ENCODE data around the gene NAA80.

Gene NAA80

DNA sequence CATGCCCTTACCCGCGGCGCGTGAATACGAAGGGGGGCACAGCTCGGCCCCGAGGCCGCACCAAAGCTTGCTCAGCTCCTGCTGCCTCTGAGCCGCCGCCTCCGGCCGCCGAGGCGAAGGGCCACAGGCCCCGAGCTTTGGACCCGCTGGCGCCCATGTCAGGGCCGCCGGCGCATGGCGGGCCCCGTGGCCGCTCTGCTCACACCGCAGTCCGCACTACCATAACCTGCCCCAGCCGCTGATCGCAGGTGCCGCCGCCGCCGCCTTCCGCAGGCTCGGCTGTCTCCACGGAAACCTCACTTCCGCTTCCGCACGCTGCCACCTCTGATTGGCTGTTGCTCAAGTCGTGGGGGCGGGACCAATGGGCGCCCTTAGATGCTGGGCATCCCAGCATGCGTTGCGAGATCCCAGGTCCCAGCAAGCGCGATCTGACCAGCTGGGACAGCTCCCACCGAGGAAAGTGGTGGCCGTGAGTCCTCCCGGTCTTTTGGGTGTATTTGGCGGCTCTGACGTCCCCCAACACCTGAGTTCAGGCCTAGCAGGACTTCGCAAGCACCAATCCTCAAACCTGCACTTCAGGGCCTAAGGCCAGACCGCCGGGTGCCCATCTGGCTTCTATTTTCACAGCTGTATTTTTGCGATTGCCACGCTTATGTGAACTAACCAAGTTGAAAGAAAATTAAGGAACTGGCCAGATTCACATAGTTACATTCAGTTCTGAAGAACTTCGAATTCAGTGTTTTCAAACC is 28.9 kb upstream of the NAA80 start, which contains the start of gene TUSC2:
TSS of gene TUSC2 (minus strand) at position 281 of the 749 bp plus-strand sequence. CDS start at position 157, 124 bp downstream.
- DNase-seq (ENCODE audit: low read depth): peak; percentile 82

DNA sequence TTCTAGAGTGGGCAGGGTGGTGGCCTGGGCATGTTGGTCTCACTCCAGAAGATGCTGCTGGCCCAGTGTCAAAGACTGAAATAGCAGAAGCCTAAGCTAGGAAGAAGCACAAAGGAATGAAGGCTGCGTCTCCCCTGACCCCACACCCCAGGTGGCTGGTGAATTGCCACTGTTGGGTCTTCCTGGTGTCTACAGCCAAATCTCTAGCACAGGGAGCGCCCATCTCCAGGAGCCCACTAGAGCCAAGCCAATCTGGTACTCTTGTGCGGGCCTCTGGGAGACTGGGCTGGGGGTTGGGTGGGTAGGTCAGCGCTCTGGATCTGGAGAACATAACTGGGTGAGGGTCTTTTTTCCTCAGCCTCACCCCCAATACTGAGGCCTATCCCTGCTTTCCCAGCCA is 27.9 kb upstream of the NAA80 start:
- no peak for DNase-seq (ENCODE audit: low read depth)

- DNase-seq (ENCODE audit: low read depth): no peak
Observed at GRCh38 chr3:50326182-50326541, 27.0 kb upstream of the NAA80 start.

DNA sequence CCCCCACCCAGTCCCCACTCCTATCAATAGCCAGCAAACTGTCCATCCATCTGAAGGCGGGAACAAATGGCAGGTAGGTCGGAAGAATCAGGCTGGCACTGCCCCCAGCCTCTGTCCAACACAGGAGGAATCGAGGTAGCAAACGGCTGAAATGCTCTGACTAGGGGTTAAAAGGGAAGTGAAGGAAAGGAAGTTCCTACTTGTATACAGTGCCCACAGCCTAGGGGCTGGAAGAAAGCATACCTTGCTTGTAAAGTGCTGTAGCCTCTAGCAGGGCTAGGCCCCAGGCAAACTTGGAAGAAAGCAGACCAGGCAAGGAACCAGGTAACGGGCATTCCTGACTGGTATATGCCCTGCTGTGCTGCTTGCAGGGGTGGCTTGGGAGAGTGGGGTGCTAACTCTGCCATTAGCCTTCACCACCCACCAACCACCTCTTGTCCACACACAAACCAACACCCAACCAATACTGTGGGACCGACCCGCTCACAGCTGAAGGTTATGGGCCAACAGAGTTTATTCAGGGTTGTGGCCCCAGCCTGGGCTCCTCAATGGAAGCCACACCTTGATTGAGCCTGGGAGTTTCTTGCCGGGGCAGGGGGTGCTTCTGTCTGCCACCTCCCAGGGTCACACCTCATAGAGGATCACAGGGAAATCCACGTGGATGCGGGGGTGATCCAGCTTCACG is 26.4 kb upstream of the NAA80 start:
- DNase-seq (ENCODE audit: low read depth): no peak

GRCh38 chr3:50325113-50325480 is 25.9 kb upstream of the NAA80 start:
- DNase-seq (ENCODE audit: low read depth): no peak

- DNase-seq (ENCODE audit: low read depth): no peak
Observed at GRCh38 chr3:50324351-50325112, 25.3 kb upstream of the NAA80 start.

DNA sequence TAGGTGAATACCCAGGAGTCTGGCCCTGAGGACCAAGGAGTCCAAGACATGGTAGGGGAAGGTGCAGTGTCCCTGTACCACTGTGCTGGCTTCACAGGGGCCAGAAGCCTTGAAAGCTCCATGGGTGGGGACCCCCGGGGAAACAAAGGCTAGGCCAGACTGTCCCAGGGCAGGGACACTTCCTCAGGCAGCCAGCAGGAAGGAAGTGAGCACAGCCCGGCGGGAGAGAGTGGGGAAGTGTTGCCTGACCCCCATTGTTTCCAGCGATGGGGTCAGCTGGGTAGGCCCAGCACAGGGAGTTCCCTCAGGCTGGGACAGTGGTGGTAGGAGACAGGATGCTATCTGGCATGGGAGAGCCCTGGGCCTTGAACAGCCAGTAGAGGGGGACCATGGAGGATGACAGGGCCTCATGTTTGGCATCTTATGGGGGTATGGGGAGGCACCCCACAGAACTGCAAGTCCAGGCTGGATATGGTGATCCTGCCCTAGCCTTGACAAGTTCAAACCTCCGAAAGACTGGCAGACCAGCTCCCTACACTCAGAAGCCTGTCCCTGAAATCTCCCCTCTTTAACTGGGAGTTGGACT is 24.5 kb upstream of the NAA80 start:
- DNase-seq (ENCODE audit: low read depth): no peak

GRCh38 chr3:50323092-50323600 is 23.9 kb upstream of the NAA80 start:
- DNase-seq (ENCODE audit: low read depth): no peak

DNA sequence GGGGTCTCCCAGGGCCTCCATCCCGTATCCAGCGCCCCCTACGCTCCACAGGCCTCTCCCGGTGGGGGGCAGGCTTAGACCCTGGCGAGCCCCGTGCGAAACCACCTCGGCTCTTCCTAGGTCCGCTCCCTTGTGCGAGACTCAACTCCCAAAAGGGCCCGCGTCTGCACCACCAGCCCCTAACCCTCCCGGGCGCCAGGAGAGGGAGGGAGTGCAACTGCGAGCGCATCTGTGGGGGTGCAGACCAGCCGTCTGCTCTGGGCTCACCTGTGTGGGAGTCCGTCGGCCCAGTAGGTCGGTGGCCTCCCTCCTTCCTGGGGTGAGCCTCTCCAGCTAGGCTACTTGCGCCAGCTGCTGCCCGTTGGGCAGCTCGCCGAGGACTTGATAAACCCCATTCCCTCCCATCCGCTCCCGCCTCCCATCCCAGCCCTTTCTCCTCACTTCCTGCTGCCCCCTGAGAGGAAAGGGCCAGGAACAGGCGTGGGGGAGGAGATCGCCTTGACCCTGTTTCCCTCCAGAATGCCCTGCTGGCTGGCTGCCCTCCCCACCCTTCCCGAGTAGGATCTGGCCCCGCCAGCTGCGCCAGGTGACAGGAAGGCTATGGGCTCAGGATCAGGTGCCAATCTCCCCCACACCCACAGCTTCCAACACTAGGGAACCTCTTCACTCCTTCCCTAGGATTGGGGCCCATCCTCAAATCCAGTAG is 23.3 kb upstream of the NAA80 start, which contains the start of gene HYAL2:
TSS of gene HYAL2 (minus strand) at position 360 of the 706 bp plus-strand sequence. CDS start 2,256 bp downstream, outside the sequence.
- no peak for DNase-seq (ENCODE audit: low read depth)

DNA sequence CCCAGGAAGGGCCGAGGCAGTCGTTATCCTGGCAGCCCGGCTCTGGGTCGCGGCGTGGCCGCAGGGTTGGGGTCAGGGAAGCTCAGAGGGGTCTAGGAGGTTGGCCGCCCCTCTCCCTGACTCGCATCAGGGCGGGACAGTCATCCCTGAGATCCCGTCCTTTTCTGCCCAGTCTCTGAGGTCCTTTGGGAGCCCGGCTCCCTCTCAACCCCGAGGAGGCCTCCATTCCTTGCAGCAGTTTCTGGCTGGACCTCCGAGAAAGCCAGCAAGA is 22.8 kb upstream of the NAA80 start:
- DNase-seq (ENCODE audit: low read depth): no peak

GRCh38 chr3:50321336-50322114 is 22.3 kb upstream of the NAA80 start:
- no peak for DNase-seq (ENCODE audit: low read depth)

DNA sequence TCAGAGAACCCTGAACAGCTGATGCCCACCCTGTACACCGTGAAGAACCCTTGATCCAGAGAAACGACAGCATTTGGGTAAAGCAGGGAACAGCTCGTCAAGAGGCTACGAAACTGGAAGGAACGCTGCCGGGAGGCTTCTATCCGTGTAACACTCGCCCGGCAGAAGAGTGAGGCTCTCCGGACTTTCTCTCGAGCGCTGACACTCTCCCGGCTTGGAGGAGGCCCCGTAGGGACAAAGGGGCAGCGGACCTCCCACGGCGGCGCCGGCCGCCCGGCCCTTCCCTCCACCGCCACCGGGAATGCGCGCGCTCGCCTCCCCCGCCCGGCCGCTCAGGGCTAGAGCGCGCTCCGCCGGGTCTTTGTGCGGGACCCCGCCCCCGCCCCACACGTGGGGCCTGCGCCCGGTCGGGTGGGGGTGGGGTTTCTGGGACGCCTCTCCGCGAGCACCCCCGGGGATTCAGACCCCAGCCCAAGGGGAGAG is 21.7 kb upstream of the NAA80 start:
- no peak for DNase-seq (ENCODE audit: low read depth)

- no peak for DNase-seq (ENCODE audit: low read depth)
Observed at GRCh38 chr3:50319894-50320625, 20.9 kb upstream of the NAA80 start.

DNA sequence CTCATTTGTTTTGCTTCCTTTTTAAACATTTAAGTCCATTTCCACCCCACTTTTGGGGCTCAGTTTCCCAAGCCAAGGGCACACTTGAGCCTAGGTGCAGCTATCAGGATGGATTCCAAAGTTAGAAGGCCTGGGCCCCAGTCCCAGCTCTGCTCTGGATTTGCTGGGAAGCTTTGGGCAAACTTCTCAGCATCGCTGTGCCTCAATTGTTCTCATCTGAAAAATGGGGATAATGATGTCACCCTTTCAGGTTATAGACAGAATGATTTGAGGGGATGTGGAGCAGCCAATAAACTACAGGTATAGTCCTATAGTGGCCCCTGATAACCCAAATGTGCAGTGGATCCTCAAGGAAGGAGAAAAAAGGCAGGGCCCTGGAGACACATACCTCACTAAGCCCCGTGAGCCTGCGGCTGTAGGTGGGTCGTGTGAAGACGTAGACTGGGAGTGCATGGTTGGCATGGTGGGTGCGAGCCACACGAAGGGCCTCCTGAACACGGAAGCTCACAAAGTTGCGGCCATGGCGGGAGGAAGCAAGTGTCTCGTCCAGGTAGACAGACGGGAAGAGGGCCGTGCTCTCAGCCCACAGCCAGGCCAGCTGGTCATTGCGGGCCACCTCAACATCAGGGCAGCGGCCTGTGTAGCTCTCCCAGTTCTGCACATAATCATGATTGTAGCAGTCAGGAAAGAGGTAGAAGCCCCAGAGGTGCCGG is 20.1 kb upstream of the NAA80 start:
- no peak for DNase-seq (ENCODE audit: low read depth)

GRCh38 chr3:50318615-50319014 is 19.4 kb upstream of the NAA80 start:
- DNase-seq (ENCODE audit: low read depth): no peak

GRCh38 chr3:50318163-50318562 is 19.0 kb upstream of the NAA80 start:
- DNase-seq (ENCODE audit: low read depth): no peak

DNA sequence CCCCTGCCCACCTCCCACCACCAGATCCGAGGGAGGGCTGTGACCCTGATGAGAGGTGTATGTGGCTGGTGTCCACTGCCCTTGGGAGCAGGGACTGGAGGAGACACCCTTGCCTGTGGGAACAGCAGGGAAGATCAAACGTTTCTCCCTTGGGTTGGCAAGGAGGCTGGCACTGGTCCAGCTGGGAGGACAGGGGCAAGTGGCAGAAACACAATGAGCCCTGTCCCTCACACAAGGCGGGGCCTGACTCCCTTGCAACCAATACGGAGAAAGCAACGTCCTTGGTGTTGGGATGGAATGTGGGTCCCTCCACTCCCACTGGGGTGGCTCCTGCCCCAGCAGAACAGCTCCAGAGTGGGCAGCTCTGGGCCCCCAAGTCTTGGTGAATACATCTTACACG is 18.1 kb upstream of the NAA80 start:
- no peak for DNase-seq (ENCODE audit: low read depth)

DNA sequence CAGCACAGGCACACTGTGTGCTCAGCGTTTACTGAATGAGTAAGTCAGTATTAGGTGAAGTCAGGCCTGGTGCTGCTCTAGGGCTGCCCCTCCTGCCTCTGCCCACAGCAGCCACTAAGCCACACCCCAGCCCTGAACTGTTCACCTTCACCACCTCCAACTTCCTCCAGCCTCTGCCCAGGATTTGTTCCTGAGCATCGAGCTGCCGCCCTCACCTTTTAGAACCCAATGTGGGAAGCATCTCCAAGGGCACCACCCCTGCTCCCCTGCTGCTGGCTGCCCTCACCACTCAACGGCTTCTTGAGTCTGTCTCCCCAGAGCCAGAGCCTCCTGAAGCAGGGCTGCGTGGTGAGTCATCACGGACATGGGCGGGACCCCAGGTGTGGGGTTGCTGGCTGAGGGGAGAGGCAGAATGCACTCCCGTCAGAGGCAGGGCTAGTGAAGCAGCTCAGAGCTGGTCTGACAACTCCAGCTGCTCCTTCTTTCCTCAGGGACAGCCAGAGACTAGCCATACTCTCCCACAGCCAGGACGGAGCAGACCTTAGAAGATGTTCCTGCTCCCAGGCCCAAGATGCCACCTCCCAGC is 17.5 kb upstream of the NAA80 start:
- no peak for DNase-seq (ENCODE audit: low read depth)

DNA sequence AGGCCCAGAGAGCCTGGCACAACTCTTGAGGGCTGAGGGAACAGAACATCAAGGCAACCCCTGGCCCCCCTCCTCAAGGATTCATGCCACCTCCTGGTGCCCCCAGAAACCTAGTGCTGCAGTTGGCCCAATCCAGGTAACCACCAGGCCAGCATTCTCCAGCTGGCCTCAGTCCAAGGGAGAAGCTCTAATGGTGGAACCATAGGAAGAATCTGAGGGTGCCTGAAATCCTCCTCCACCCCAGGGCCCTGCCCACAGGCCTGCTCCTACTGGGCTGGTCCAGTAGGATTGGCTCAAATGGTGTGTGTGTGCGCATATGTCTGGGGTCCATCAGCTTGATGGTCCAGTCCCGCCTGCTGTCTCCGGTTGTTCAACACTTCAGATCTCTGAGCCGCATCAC is 15.6 kb upstream of the NAA80 start:
- DNase-seq (ENCODE audit: low read depth): no peak

Measured in non-pigmented ciliary epithelial cell (primary cell).